ACHN (cell line): Measurements from ENCODE around the gene COP1.

ENCODE experiments used
- DNase-seq: peaks from one replicate; pipeline ENCODE4 v3.0.0-alpha.2; 2015
- in situ Hi-C: cut with HindIII; loops from 2 replicates; pipeline ENCODE4 v1.10.0; 2017; ENCODE audit warnings: low sequenced_read_pairs, low pct_ligation_motif_present, low pct_unique_long_range_greater_than_20kb

The COP1 gene

GRCh38 chr1:175935566-175936115, 271.4 kb downstream of the COP1 start:
- in situ Hi-C loops, result no loop called here
- DNase-seq, result no peak

- DNase-seq, result no peak
- in situ Hi-C loops, result no loop called here
Observed at GRCh38 chr1:175935166-175935565, 271.9 kb downstream of the COP1 start.

GRCh38 chr1:175933801-175934200, 273.3 kb downstream of the COP1 start:
- DNase-seq, result no peak
- in situ Hi-C loops, result no loop called here

GRCh38 chr1:175927944-175928343, 279.1 kb downstream of the COP1 start:
- in situ Hi-C loops, result no loop called here
- DNase-seq, result no peak

- in situ Hi-C loops, result no loop called here
- no peak for DNase-seq
Observed at GRCh38 chr1:175922254-175922881, 284.7 kb downstream of the COP1 start.

- DNase-seq, result no peak
- in situ Hi-C loops, result no loop called here
Observed at GRCh38 chr1:175920381-175920780, 286.7 kb downstream of the COP1 start.

- in situ Hi-C loops, result no loop called here
- no peak for DNase-seq
Observed at GRCh38 chr1:175919001-175919400, 288.1 kb downstream of the COP1 start.

- in situ Hi-C loops, result no loop called here
- DNase-seq, result no peak
Observed at GRCh38 chr1:175918364-175918801, 288.7 kb downstream of the COP1 start.

- in situ Hi-C loops, result no loop called here
- no peak for DNase-seq
Observed at GRCh38 chr1:175914115-175914514, 293.0 kb downstream of the COP1 start.

- in situ Hi-C loops, result no loop called here
- no peak for DNase-seq
Observed at GRCh38 chr1:175911138-175911537, 295.9 kb downstream of the COP1 start.

GRCh38 chr1:175906370-175906769, 300.7 kb downstream of the COP1 start:
- in situ Hi-C loops, result no loop called here
- DNase-seq, result no peak

GRCh38 chr1:175904808-175905207, 302.3 kb downstream of the COP1 start:
- in situ Hi-C loops, result no loop called here
- no peak for DNase-seq

- no peak for DNase-seq
- in situ Hi-C loops, result no loop called here
Observed at GRCh38 chr1:175902281-175902680, 304.8 kb downstream of the COP1 start.

GRCh38 chr1:175901076-175901836, 305.8 kb downstream of the COP1 start:
- no peak for DNase-seq
- in situ Hi-C loops, result no loop called here

- no peak for DNase-seq
- in situ Hi-C loops, result no loop called here
Observed at GRCh38 chr1:175900171-175900570, 306.9 kb downstream of the COP1 start.

- in situ Hi-C loops, result no loop called here
- no peak for DNase-seq
Observed at GRCh38 chr1:175895966-175896365, 311.1 kb downstream of the COP1 start.
